HEK293 (cell line): ENCODE results near the gene PLXNA3.

Source experiments
- CTCF ChIA-PET: fragments of 350-600 bp; formaldehyde crosslinking; extraction: SDS; loops from one replicate; lab custom pipeline; 2021; ENCODE audit warnings: antibody characterized with exemption; lab: Yijun Ruan, JAX
- POLR2A ChIA-PET: fragments of 300-600 bp; formaldehyde crosslinking; extraction: SDS; loops from one replicate; lab custom pipeline; 2020; ENCODE audit warnings: antibody characterized with exemption, inconsistent platforms; lab: Yijun Ruan, JAX
- H3K27ac ChIP-seq: fragments of 200-500 bp; sonication (Bioruptor generic); 2 replicates; pipeline ENCODE4 v1.5.1; 2014; ENCODE audit warnings: low read depth, low read length, control low read depth, inconsistent platforms; ENCODE audit errors: extremely low read depth
- H3K36me3 ChIP-seq, 2 experiments: fragments of 200-500 bp in 1 of 2; sonication (Bioruptor generic) in 1 of 2; 1 replicate in 1 of 2; 2 replicates in 1 of 2; pipeline ENCODE4 v1.5.1; 2014 to 2017; ENCODE audit warnings: inconsistent platforms in 2 of 2, low read length in 2 of 2; ENCODE audit not compliant: control insufficient read depth in 2 of 2, insufficient read depth in 1 of 2
- H3K4me1 ChIP-seq: fragments of 200-500 bp; sonication (Bioruptor generic); 2 replicates; pipeline ENCODE4 v1.5.1; 2014; ENCODE audit warnings: mild to moderate bottlenecking, low read length, inconsistent platforms; ENCODE audit not compliant: control insufficient read depth, insufficient read depth
- H3K4me3 ChIP-seq: 2 replicates; pipeline ENCODE4 v1.5.1; 2011; ENCODE audit warnings: low read depth, mild to moderate bottlenecking, control low read depth, low read length, moderate library complexity
- H3K9me3 ChIP-seq: fragments of 200-500 bp; sonication (Bioruptor generic); 2 replicates; pipeline ENCODE4 v1.5.1; 2014; ENCODE audit warnings: low read depth, low read length, inconsistent platforms; ENCODE audit not compliant: control insufficient read depth, insufficient read depth
- GLI4 ChIP-seq: fragments of 450-650 bp; formaldehyde crosslinking; IDR thresholded peaks from 2 replicates; pipeline ENCODE4 v1.5.1; 2016; ENCODE audit warnings: missing biosample characterization, missing genetic modification characterization
- OSR2 ChIP-seq: fragments of 450-650 bp; formaldehyde crosslinking; IDR thresholded peaks from 2 replicates; pipeline ENCODE4 v1.5.1; 2016; ENCODE audit warnings: missing biosample characterization, missing genetic modification characterization
- PRDM1 ChIP-seq: fragments of 450-650 bp; formaldehyde crosslinking; IDR thresholded peaks from 2 replicates; pipeline ENCODE4; 2016; ENCODE audit warnings: missing biosample characterization, missing genetic modification characterization
- SP7 ChIP-seq: fragments of 450-650 bp; formaldehyde crosslinking; IDR thresholded peaks from 2 replicates; pipeline ENCODE4 v1.5.1; 2016; ENCODE audit warnings: missing biosample characterization, missing genetic modification characterization
- ZBTB17 ChIP-seq: fragments of 450-650 bp; formaldehyde crosslinking; IDR thresholded peaks from 2 replicates; pipeline ENCODE4 v1.5.1; 2016; ENCODE audit warnings: missing biosample characterization, missing genetic modification characterization
- ZBTB6 ChIP-seq: fragments of 450-650 bp; formaldehyde crosslinking; IDR thresholded peaks from 2 replicates; pipeline ENCODE4 v1.5.1; 2017; ENCODE audit warnings: missing biosample characterization, missing genetic modification characterization
- ZFHX2 ChIP-seq: fragments of 450-650 bp; formaldehyde crosslinking; conservative IDR thresholded peaks from 2 replicates; pipeline ENCODE4 v1.5.1; 2016; ENCODE audit warnings: missing biosample characterization, missing genetic modification characterization
- ZNF140 ChIP-seq: fragments of 450-650 bp; formaldehyde crosslinking; IDR thresholded peaks from 2 replicates; pipeline ENCODE4 v1.5.1; 2016; ENCODE audit warnings: missing biosample characterization, missing genetic modification characterization
- ZNF155 ChIP-seq: fragments of 450-650 bp; formaldehyde crosslinking; IDR thresholded peaks from 2 replicates; pipeline ENCODE4 v1.5.1; 2016; ENCODE audit warnings: missing biosample characterization, missing genetic modification characterization
- ZNF157 ChIP-seq: fragments of 450-650 bp; formaldehyde crosslinking; IDR thresholded peaks from 2 replicates; pipeline ENCODE4 v1.5.1; 2016; ENCODE audit warnings: missing biosample characterization, missing genetic modification characterization
- ZNF202 ChIP-seq: fragments of 450-650 bp; formaldehyde crosslinking; IDR thresholded peaks from 2 replicates; pipeline ENCODE4 v1.5.1; 2016; ENCODE audit warnings: missing biosample characterization, missing genetic modification characterization, borderline replicate concordance
- ZNF214 ChIP-seq: fragments of 450-650 bp; formaldehyde crosslinking; IDR thresholded peaks from 2 replicates; pipeline ENCODE4 v1.5.1; 2017; ENCODE audit warnings: missing biosample characterization, mild to moderate bottlenecking, missing genetic modification characterization, borderline replicate concordance
- ZNF24 ChIP-seq: fragments of 450-650 bp; formaldehyde crosslinking; IDR thresholded peaks from 2 replicates; pipeline ENCODE4 v1.5.1; 2016; ENCODE audit warnings: missing biosample characterization, missing genetic modification characterization
- ZNF274 ChIP-seq, 2 experiments: fragments of 200-500 bp in 1 of 2; fragments of 450-650 bp in 1 of 2; sonication (Bioruptor generic) in 1 of 2; formaldehyde crosslinking in 1 of 2; IDR thresholded peaks; 2 replicates each; pipeline versions ENCODE4 v1.5.1 to v1.6.1; 2014 to 2016; ENCODE audit warnings: borderline replicate concordance in 1 of 2, inconsistent platforms in 1 of 2, low read length in 1 of 2, missing biosample characterization in 1 of 2, missing genetic modification characterization in 1 of 2
- ZNF324 ChIP-seq: fragments of 450-650 bp; formaldehyde crosslinking; IDR thresholded peaks from 2 replicates; pipeline ENCODE4 v1.5.1; 2016; ENCODE audit warnings: missing biosample characterization, missing genetic modification characterization
- ZNF391 ChIP-seq: fragments of 450-650 bp; formaldehyde crosslinking; IDR thresholded peaks from 2 replicates; pipeline ENCODE4 v1.5.1; 2016; ENCODE audit warnings: low read depth, missing biosample characterization, missing genetic modification characterization, borderline replicate concordance
- ZNF404 ChIP-seq: fragments of 450-650 bp; formaldehyde crosslinking; IDR thresholded peaks from 2 replicates; pipeline ENCODE4 v1.5.1; 2017; ENCODE audit warnings: missing biosample characterization, missing genetic modification characterization
- ZNF416 ChIP-seq: fragments of 450-650 bp; formaldehyde crosslinking; IDR thresholded peaks from 2 replicates; pipeline ENCODE4 v1.5.1; 2016; ENCODE audit warnings: missing biosample characterization, missing genetic modification characterization
- ZNF433 ChIP-seq: fragments of 450-650 bp; formaldehyde crosslinking; IDR thresholded peaks from 2 replicates; pipeline ENCODE4 v1.5.1; 2016; ENCODE audit warnings: missing biosample characterization, missing genetic modification characterization, low read depth
- ZNF560 ChIP-seq: fragments of 450-650 bp; formaldehyde crosslinking; IDR thresholded peaks from 2 replicates; pipeline ENCODE4 v1.5.1; 2017; ENCODE audit warnings: missing biosample characterization, missing genetic modification characterization, borderline replicate concordance
- ZNF561 ChIP-seq: fragments of 450-650 bp; IDR thresholded peaks from 2 replicates; pipeline ENCODE4 v1.5.1; 2018; ENCODE audit warnings: missing biosample characterization, missing genetic modification characterization, borderline replicate concordance
- ZNF629 ChIP-seq: fragments of 450-650 bp; formaldehyde crosslinking; IDR thresholded peaks from 2 replicates; pipeline ENCODE4 v1.5.1; 2017; ENCODE audit warnings: missing biosample characterization, missing genetic modification characterization
- ZNF664 ChIP-seq: fragments of 450-650 bp; formaldehyde crosslinking; IDR thresholded peaks from 2 replicates; pipeline ENCODE4 v1.5.1; 2016; ENCODE audit warnings: missing biosample characterization, missing genetic modification characterization
- ZNF677 ChIP-seq: fragments of 450-650 bp; IDR thresholded peaks from 2 replicates; pipeline ENCODE4 v1.5.0; 2018; ENCODE audit warnings: missing biosample characterization, mild to moderate bottlenecking, missing genetic modification characterization, moderate library complexity
- ZNF776 ChIP-seq: fragments of 450-650 bp; formaldehyde crosslinking; IDR thresholded peaks from 2 replicates; pipeline ENCODE4 v1.5.0; 2017; ENCODE audit warnings: missing biosample characterization, missing genetic modification characterization, borderline replicate concordance
- ZNF791 ChIP-seq: fragments of 450-650 bp; formaldehyde crosslinking; IDR thresholded peaks from 2 replicates; pipeline ENCODE4 v1.5.1; 2016; ENCODE audit warnings: missing biosample characterization, missing genetic modification characterization
- TF ChIP-seq, protein P1 (sequence below): fragments of 450-650 bp; formaldehyde crosslinking; IDR thresholded peaks from 2 replicates; pipeline ENCODE4 v1.5.1; 2017; ENCODE audit warnings: missing biosample characterization, missing genetic modification characterization
- TF ChIP-seq, protein P2 (sequence below): fragments of 450-650 bp; IDR thresholded peaks from 2 replicates; pipeline ENCODE4 v1.5.1; 2018; ENCODE audit warnings: missing biosample characterization, missing genetic modification characterization

Gene PLXNA3

GRCh38 chrX:154448484-154448883 lies 9.6 kb upstream of the PLXNA3 start (continued):
- TF ChIP-seq ZNF274 (IDR thresholded peaks at IDR 0.05; ENCODE audit: low read length) (no peak), ZNF274 (tag by site-specific recombination; IDR thresholded peaks at IDR 0.05; ENCODE audit: borderline replicate concordance) (no peak), ZNF155 (tag by site-specific recombination) (no peak)

GRCh38 chrX:154449618-154450017 lies 8.5 kb upstream of the PLXNA3 start:
- no peak overlapping the region for H3K27ac ChIP-seq
- no peak overlapping the region for H3K4me3 ChIP-seq
- TF ChIP-seq ZNF560 (tag by site-specific recombination) (no peak), OSR2 (tag by site-specific recombination) (no peak), SP7 (tag by site-specific recombination) (no peak), ZNF324 (tag by site-specific recombination) (no peak), GLI4 (tag by site-specific recombination) (no peak), ZNF416 (tag by site-specific recombination) (no peak), ZNF629 (tag by site-specific recombination) (no peak), ZNF664 (tag by site-specific recombination) (no peak), ZNF561 (tag by site-specific recombination) (no peak), ZNF791 (tag by site-specific recombination) (no peak), PRDM1 (tag by site-specific recombination) (no peak), ZNF391 (tag by site-specific recombination) (no peak)
- TF ChIP-seq, protein P1, sequence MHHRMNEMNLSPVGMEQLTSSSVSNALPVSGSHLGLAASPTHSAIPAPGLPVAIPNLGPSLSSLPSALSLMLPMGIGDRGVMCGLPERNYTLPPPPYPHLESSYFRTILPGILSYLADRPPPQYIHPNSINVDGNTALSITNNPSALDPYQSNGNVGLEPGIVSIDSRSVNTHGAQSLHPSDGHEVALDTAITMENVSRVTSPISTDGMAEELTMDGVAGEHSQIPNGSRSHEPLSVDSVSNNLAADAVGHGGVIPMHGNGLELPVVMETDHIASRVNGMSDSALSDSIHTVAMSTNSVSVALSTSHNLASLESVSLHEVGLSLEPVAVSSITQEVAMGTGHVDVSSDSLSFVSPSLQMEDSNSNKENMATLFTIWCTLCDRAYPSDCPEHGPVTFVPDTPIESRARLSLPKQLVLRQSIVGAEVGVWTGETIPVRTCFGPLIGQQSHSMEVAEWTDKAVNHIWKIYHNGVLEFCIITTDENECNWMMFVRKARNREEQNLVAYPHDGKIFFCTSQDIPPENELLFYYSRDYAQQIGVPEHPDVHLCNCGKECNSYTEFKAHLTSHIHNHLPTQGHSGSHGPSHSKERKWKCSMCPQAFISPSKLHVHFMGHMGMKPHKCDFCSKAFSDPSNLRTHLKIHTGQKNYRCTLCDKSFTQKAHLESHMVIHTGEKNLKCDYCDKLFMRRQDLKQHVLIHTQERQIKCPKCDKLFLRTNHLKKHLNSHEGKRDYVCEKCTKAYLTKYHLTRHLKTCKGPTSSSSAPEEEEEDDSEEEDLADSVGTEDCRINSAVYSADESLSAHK (tag by site-specific recombination): no peak
- TF ChIP-seq, protein P2, sequence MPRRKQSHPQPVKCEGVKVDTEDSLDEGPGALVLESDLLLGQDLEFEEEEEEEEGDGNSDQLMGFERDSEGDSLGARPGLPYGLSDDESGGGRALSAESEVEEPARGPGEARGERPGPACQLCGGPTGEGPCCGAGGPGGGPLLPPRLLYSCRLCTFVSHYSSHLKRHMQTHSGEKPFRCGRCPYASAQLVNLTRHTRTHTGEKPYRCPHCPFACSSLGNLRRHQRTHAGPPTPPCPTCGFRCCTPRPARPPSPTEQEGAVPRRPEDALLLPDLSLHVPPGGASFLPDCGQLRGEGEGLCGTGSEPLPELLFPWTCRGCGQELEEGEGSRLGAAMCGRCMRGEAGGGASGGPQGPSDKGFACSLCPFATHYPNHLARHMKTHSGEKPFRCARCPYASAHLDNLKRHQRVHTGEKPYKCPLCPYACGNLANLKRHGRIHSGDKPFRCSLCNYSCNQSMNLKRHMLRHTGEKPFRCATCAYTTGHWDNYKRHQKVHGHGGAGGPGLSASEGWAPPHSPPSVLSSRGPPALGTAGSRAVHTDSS: no peak
- H3K4me1 ChIP-seq: no peaks in the 10 kb centered on the region
- no peaks in the 10 kb centered on the region for H3K9me3 ChIP-seq
- ChIA-PET POLR2A (interaction anchor here (0.7 kb wide), 1 partner anchor 16 kb away, joined by 3 read pairs; no protein-coding TSS in a partner anchor), CTCF (no interaction called here)
- peaks cover 4 to 78% of the 10 kb centered on the region in 2 experiments; a peak in 2 of 3 replicates for H3K36me3 ChIP-seq

DNA sequence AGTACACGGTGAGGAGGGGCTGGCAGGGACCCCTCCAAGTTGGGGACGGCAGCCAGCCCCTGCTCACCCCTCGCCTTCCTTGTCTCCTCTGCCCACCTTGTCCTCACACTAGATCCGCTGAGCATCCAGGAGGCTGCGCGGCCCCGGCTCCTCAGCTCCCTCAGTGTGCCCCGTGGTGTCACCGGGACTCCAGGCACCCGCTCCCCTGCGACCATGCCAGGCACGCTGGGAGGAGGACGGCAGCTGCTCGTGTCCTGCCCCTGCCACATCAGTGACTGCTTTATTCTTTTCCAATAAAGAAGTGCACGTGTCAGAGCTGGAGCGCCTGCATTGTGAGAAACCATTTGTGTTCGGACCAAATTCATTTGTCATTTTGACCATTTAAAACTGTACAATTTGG lies 7.8 kb upstream of the PLXNA3 start:
- POLR2A ChIA-PET: no interaction called here
- Histone ChIP-seq H3K27ac (no peak overlapping the region), H3K4me1 (no peaks in the 10 kb centered on the region), H3K4me3 (no peak overlapping the region), H3K36me3 (peaks cover 4 to 75% of the 10 kb centered on the region in 2 experiments; a peak in 2 of 3 replicates), H3K9me3 (no peaks in the 10 kb centered on the region)
- CTCF ChIA-PET: no interaction called here
- TF ChIP-seq ZNF140 (tag by site-specific recombination) (no peak), ZFHX2 (tag by site-specific recombination) (no peak), ZBTB17 (tag by site-specific recombination) (no peak), ZNF214 (tag by site-specific recombination) (no peak), ZNF677 (tag by site-specific recombination) (no peak), ZBTB6 (tag by site-specific recombination) (no peak), ZNF24 (tag by site-specific recombination) (no peak), ZNF157 (no peak), ZNF433 (tag by site-specific recombination) (no peak), ZNF776 (tag by site-specific recombination) (no peak), ZNF202 (tag by site-specific recombination) (no peak), ZNF404 (tag by site-specific recombination) (no peak)
- TF ChIP-seq, protein P2: no peak
